Nephron (organoid): Measurements from ENCODE around the gene METRNL.
"Not testable (repeated sequence)": the region's sequence is repeated elsewhere in the genome, so short reads cannot be mapped to it uniquely, and the experiment has no call there.

Experiments
- H3K27ac Mint-ChIP-seq, 3 experiments: 2 replicates each; pipeline ENCODE4 v1.8.0; 2020; ENCODE audit warnings: mixed read lengths in 3 of 3, mild to moderate bottlenecking in 2 of 3, moderate library complexity in 1 of 3
- H3K27me3 Mint-ChIP-seq: 2 replicates; pipeline ENCODE4 v1.8.0; 2021; ENCODE audit warnings: low read depth, mild to moderate bottlenecking, moderate library complexity, mixed read lengths
- H3K36me3 Mint-ChIP-seq: 2 replicates; pipeline ENCODE4 v1.8.0; 2020; ENCODE audit warnings: low read depth, mixed read lengths
- H3K4me1 Mint-ChIP-seq: 2 replicates; pipeline ENCODE4 v1.8.0; 2020; ENCODE audit warnings: mixed read lengths
- H3K4me3 Mint-ChIP-seq, 3 experiments: 2 replicates each; pipeline ENCODE4 v1.8.0; 2020; ENCODE audit warnings: mild to moderate bottlenecking in 3 of 3, mixed read lengths in 3 of 3, moderate library complexity in 2 of 3
- H3K9me3 Mint-ChIP-seq: 2 replicates; pipeline ENCODE4 v1.8.0; 2020; ENCODE audit warnings: mixed read lengths
- CTCF ChIP-seq, 3 experiments: fragments of 200-600 bp; sonication (generic); IDR thresholded peaks; one replicate each; pipeline ENCODE4 v1.5.0; 2021; ENCODE audit warnings: antibody characterized with exemption in 3 of 3; ENCODE audit not compliant: unreplicated experiment in 3 of 3

METRNL gene

GRCh38 chr17:83064732-83065659 lies 14.4 kb upstream of the METRNL start:
- peaks cover 5% of the 10 kb centered on the region for H3K27me3 Mint-ChIP-seq
- H3K27ac Mint-ChIP-seq, result no peak overlapping the region
- no peak overlapping the region for H3K4me3 Mint-ChIP-seq
- H3K36me3 Mint-ChIP-seq, result no peaks in the 10 kb centered on the region
- H3K9me3 Mint-ChIP-seq, result no peaks in the 10 kb centered on the region
- H3K4me1 Mint-ChIP-seq, result peaks cover 4% of the 10 kb centered on the region
- TF ChIP-seq CTCF (IDR thresholded peaks at IDR 0.05; ENCODE audit: unreplicated experiment in 3 of 3), result no peak

GRCh38 chr17:83065660-83066542 lies 13.5 kb upstream of the METRNL start:
- H3K27me3 Mint-ChIP-seq, result peaks cover 5% of the 10 kb centered on the region
- H3K36me3 Mint-ChIP-seq, result no peaks in the 10 kb centered on the region
- H3K9me3 Mint-ChIP-seq, result no peaks in the 10 kb centered on the region
- H3K27ac Mint-ChIP-seq, result no peak overlapping the region
- H3K4me1 Mint-ChIP-seq, result peaks cover 4% of the 10 kb centered on the region
- no peak overlapping the region for H3K4me3 Mint-ChIP-seq
- TF ChIP-seq CTCF (IDR thresholded peaks at IDR 0.05; ENCODE audit: unreplicated experiment in 3 of 3), result no peak

- H3K4me3 Mint-ChIP-seq, H3K27ac Mint-ChIP-seq, H3K36me3 Mint-ChIP-seq, H3K9me3 Mint-ChIP-seq, H3K4me1 Mint-ChIP-seq, H3K27me3 Mint-ChIP-seq: not testable (repeated sequence)
These were observed 12.9 kb upstream of the METRNL start for GRCh38 chr17:83066543-83066890.

GRCh38 chr17:83067071-83067717 lies 12.2 kb upstream of the METRNL start:
- TF ChIP-seq CTCF (IDR thresholded peaks at IDR 0.05; ENCODE audit: unreplicated experiment in 3 of 3), result no peak
- H3K36me3 Mint-ChIP-seq, result no peaks in the 10 kb centered on the region
- peak overlapping the region in 1 of 3 experiments; percentile 65 for H3K27ac Mint-ChIP-seq
- H3K4me1 Mint-ChIP-seq, result peaks cover 4% of the 10 kb centered on the region
- H3K27me3 Mint-ChIP-seq, result peaks cover 14% of the 10 kb centered on the region
- no peaks in the 10 kb centered on the region for H3K9me3 Mint-ChIP-seq
- H3K4me3 Mint-ChIP-seq, result no peak overlapping the region

GRCh38 chr17:83067718-83068261 lies 11.6 kb upstream of the METRNL start:
- no peak for TF ChIP-seq CTCF (IDR thresholded peaks at IDR 0.05; ENCODE audit: unreplicated experiment in 3 of 3)
- Mint-ChIP-seq H3K4me3 (no peak overlapping the region), H3K9me3 (no peaks in the 10 kb centered on the region), H3K4me1 (peaks cover 4% of the 10 kb centered on the region), H3K27me3 (peaks cover 14% of the 10 kb centered on the region), H3K27ac (peak overlapping the region in 1 of 3 experiments; percentile 65), H3K36me3 (no peaks in the 10 kb centered on the region)
